GM23248 (cell line): Measurements from ENCODE around the gene PRPSAP1.

Experiments
- EZH2 ChIP-seq: fragments of 200-600 bp; sonication (generic); IDR thresholded peaks from 2 replicates; pipeline ENCODE4 v1.6.1; 2018; ENCODE audit warnings: antibody characterized with exemption, mild to moderate bottlenecking; ENCODE audit not compliant: insufficient read depth, poor library complexity, severe bottlenecking
- EZH2phosphoT487 ChIP-seq: fragments of 200-600 bp; sonication (generic); IDR thresholded peaks from 2 replicates; pipeline ENCODE4 v1.6.1; 2018; ENCODE audit warnings: antibody characterized with exemption, moderate library complexity, mild to moderate bottlenecking, low read depth; ENCODE audit not compliant: insufficient read depth

- no peak for TF ChIP-seq EZH2phosphoT487
- TF ChIP-seq EZH2: no peak
Observed at GRCh38 chr17:76376318-76377133, 22.8 kb upstream of the PRPSAP1 start.
